Neural progenitor cell (in vitro differentiated cells): ENCODE results near the gene SCAPER. TPM values are rescaled to one million over a fixed set of nuclear protein-coding genes. Genes with fewer than 3 reads are reported as not detected.
"Not testable (repeated sequence)": the region's sequence is repeated elsewhere in the genome, so short reads cannot be mapped to it uniquely, and the experiment has no call there.

ENCODE experiments used
- DNase-seq: peaks from one replicate; pipeline ENCODE4 v3.0.0-alpha.2; 2016; ENCODE audit warnings: low spot score
- H2AFZ ChIP-seq: fragments of 200-600 bp; sonication (generic); replicated peaks from 2 replicates; pipeline ENCODE4 v1.6.1; 2016; ENCODE audit warnings: antibody characterized with exemption
- H3F3A ChIP-seq: fragments of 200-600 bp; sonication (generic); 2 replicates; pipeline ENCODE4 v1.6.1; 2016; ENCODE audit warnings: antibody characterized with exemption, low read depth
- H3K27ac ChIP-seq: fragments of 200-600 bp; sonication (generic); 2 replicates; pipeline ENCODE4 v1.5.1; 2016; ENCODE audit warnings: mild to moderate bottlenecking
- H3K27me3 ChIP-seq: fragments of 200-600 bp; sonication (generic); 2 replicates; pipeline ENCODE4 v1.6.1; 2016; ENCODE audit warnings: mild to moderate bottlenecking, moderate library complexity
- H3K36me3 ChIP-seq: fragments of 200-600 bp; sonication (generic); 2 replicates; pipeline ENCODE4 v1.5.1; 2016
- H3K4me1 ChIP-seq: fragments of 200-600 bp; sonication (generic); 2 replicates; pipeline ENCODE4 v1.6.1; 2016; ENCODE audit warnings: mixed run types
- H3K4me2 ChIP-seq: fragments of 200-600 bp; sonication (generic); 2 replicates; pipeline ENCODE4 v1.6.1; 2016
- H3K4me3 ChIP-seq: fragments of 200-600 bp; sonication (generic); 2 replicates; pipeline ENCODE4 v1.5.1; 2016
- H3K79me2 ChIP-seq: fragments of 200-600 bp; sonication (generic); 2 replicates; pipeline ENCODE4 v1.6.1; 2016; ENCODE audit warnings: low read depth
- H3K9ac ChIP-seq: fragments of 200-600 bp; sonication (generic); 2 replicates; pipeline ENCODE4 v1.6.1; 2016
- H3K9me3 ChIP-seq: fragments of 200-600 bp; sonication (generic); 2 replicates; pipeline ENCODE4 v1.5.1; 2016; ENCODE audit warnings: low read depth
- H4K20me1 ChIP-seq: fragments of 200-600 bp; sonication (generic); 2 replicates; pipeline ENCODE4 v1.6.1; 2016; ENCODE audit warnings: low read depth
- H3K27ac Mint-ChIP-seq: 3 replicates; pipeline ENCODE4 v1.8.0; 2021; ENCODE audit warnings: mixed read lengths
- H3K27me3 Mint-ChIP-seq: 2 replicates; pipeline ENCODE4 v1.8.0; 2022; ENCODE audit warnings: low read depth, mild to moderate bottlenecking, inconsistent platforms, moderate library complexity, mixed read lengths; ENCODE audit not compliant: insufficient read depth
- H3K36me3 Mint-ChIP-seq: 3 replicates; pipeline ENCODE4 v1.8.0; 2021; ENCODE audit warnings: mixed read lengths
- H3K4me1 Mint-ChIP-seq: 3 replicates; pipeline ENCODE4 v1.8.0; 2021; ENCODE audit warnings: mixed read lengths
- H3K4me3 Mint-ChIP-seq: 3 replicates; pipeline ENCODE4 v1.8.0; 2021; ENCODE audit warnings: mild to moderate bottlenecking, moderate library complexity, mixed read lengths
- H3K9me3 Mint-ChIP-seq: 3 replicates; pipeline ENCODE4 v1.8.0; 2020; ENCODE audit warnings: mixed read lengths
- EZH2 ChIP-seq: fragments of 200-600 bp; sonication (generic); IDR thresholded peaks from 2 replicates; pipeline ENCODE4 v1.6.1; 2017; ENCODE audit warnings: antibody characterized with exemption, mild to moderate bottlenecking, moderate library complexity
- EZH2phosphoT487 ChIP-seq: fragments of 200-600 bp; sonication (generic); IDR thresholded peaks from 2 replicates; pipeline ENCODE4 v1.6.1; 2017; ENCODE audit warnings: antibody characterized with exemption
- total RNA-seq: library from RNA; depleted of rRNA; stranded (reverse); fragments of >200 nt; gene quantifications from 2 replicates; pipeline ENCODE4 v1.2.3, GENCODE V29; 2015; ENCODE audit warnings: low replicate concordance
- TF ChIP-seq, protein P1 (sequence below): fragments of 200-600 bp; sonication (generic); IDR thresholded peaks from 2 replicates; pipeline ENCODE4 v1.5.1; 2017; ENCODE audit warnings: antibody characterized with exemption, mild to moderate bottlenecking

SCAPER gene
- total RNA-seq, 1 donor from 2014 or later: 20.4 TPM

DNA sequence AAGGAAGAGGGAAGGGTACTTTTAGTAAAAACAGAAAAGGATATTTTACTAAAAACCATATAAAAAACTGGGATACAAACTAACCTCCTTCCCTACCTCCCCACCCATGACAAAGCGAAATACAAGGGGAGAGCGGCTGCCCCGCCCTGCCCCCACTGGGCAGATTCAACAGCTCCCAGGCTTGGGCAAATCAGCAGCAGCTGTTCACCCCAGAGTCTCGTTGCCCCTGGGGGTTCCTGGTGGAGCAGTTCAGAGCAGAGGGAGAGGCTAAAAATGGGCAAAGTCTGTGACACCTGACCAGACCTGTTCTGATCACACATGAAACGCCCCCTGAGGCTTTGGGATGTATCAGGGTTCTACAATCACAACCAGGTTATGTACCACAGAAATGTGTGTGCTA is 591.4 kb downstream of the SCAPER start:
- Histone ChIP-seq H3F3A (no peaks in the 10 kb centered on the region), H3K9ac (no peak overlapping the region), H3K79me2 (peaks cover 24% of the 10 kb centered on the region), H2AFZ (no peak overlapping the region), H3K27ac (no peak overlapping the region), H3K4me1 (peaks cover 5% of the 10 kb centered on the region), H3K4me2 (no peak overlapping the region), H3K4me3 (no peak overlapping the region), H3K27me3 (no peaks in the 10 kb centered on the region), H4K20me1 (peaks cover 3% of the 10 kb centered on the region), H3K36me3 (no peaks in the 10 kb centered on the region), H3K9me3 (no peaks in the 10 kb centered on the region)
- peaks cover 10% of the 10 kb centered on the region for H3K4me1 Mint-ChIP-seq
- no peak overlapping the region for H3K27ac Mint-ChIP-seq
- no peak for DNase-seq
- H3K36me3 Mint-ChIP-seq: peaks cover 2% of the 10 kb centered on the region
- H3K4me3 Mint-ChIP-seq: no peak overlapping the region
- H3K9me3 Mint-ChIP-seq: no peaks in the 10 kb centered on the region
- peaks cover 4% of the 10 kb centered on the region for H3K27me3 Mint-ChIP-seq
- TF ChIP-seq, protein P1, sequence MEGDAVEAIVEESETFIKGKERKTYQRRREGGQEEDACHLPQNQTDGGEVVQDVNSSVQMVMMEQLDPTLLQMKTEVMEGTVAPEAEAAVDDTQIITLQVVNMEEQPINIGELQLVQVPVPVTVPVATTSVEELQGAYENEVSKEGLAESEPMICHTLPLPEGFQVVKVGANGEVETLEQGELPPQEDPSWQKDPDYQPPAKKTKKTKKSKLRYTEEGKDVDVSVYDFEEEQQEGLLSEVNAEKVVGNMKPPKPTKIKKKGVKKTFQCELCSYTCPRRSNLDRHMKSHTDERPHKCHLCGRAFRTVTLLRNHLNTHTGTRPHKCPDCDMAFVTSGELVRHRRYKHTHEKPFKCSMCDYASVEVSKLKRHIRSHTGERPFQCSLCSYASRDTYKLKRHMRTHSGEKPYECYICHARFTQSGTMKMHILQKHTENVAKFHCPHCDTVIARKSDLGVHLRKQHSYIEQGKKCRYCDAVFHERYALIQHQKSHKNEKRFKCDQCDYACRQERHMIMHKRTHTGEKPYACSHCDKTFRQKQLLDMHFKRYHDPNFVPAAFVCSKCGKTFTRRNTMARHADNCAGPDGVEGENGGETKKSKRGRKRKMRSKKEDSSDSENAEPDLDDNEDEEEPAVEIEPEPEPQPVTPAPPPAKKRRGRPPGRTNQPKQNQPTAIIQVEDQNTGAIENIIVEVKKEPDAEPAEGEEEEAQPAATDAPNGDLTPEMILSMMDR: no peak
- TF ChIP-seq EZH2: no peak
- TF ChIP-seq EZH2phosphoT487: no peak

DNA sequence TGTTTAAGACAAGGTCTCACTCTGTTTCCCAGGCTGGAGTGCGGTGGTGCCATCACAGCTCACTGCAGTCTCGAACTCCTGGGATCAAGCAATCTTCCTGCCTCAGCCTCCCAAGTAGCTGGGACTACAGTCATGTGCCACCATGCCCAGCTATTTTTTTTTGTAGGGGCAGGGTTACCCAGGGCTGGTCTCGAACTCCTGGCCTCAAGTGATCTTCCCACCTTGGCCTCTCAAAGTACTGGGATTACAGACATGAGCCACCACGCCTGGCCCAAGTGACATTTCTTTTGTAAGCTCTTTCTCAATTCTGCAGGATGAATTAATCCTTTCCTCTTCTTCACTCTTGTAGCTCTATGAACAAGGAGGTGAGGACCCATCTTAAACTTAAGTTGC is 592.0 kb downstream of the SCAPER start:
- H3K9ac ChIP-seq, H3K4me3 Mint-ChIP-seq, H3K27me3 ChIP-seq, H3K27me3 Mint-ChIP-seq, H3K27ac ChIP-seq, H4K20me1 ChIP-seq, H3K9me3 ChIP-seq, H2AFZ ChIP-seq, DNase-seq, H3K4me1 ChIP-seq, H3F3A ChIP-seq, H3K4me2 ChIP-seq, H3K36me3 ChIP-seq, H3K36me3 Mint-ChIP-seq, H3K4me3 ChIP-seq, H3K27ac Mint-ChIP-seq, H3K9me3 Mint-ChIP-seq: not testable (repeated sequence)
- peaks cover 30% of the 10 kb centered on the region for H3K79me2 ChIP-seq
- peaks cover 10% of the 10 kb centered on the region for H3K4me1 Mint-ChIP-seq

DNA sequence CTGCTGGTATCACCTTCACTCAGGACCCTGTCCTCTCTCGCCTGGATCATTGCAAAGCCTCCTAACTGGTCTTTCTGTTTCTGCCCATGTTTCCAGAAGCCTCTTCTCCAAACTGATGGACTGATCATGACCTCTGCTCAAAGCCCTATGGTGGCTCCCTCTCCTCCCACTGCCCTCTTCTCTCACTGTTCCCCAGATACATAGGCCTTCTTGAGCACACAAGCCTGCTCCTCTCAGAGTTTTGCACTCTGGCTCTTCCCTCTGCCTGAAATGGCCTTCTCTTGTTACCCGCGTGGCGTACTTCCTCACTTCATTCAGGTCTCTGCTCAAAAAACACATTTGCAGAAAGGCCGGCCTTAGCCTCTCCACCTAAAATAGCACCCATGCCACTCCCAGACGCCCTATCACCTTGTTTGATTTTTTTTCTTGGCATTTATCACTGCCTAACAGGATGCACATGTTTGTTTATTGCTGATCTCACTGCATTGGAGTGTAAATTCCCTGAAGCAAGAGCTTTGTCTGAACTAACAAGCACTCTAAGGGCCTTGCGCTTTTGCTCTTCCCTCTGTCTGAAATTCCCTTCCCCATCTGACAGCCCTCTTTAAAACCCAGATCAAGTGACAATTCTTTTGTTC is 592.5 kb downstream of the SCAPER start:
- H3K79me2 ChIP-seq: peaks cover 35% of the 10 kb centered on the region
- no peak overlapping the region for H3K4me3 ChIP-seq
- no peak overlapping the region for H3K9ac ChIP-seq
- no peak for DNase-seq
- no peaks in the 10 kb centered on the region for H3K36me3 ChIP-seq
- peaks cover 4% of the 10 kb centered on the region for H3K27me3 Mint-ChIP-seq
- no peak for TF ChIP-seq EZH2phosphoT487
- TF ChIP-seq, protein P1: no peak
- TF ChIP-seq EZH2: no peak
- peak overlapping the region; percentile 11 for H3K4me3 Mint-ChIP-seq
- peaks cover 10% of the 10 kb centered on the region for H3K4me1 Mint-ChIP-seq
- H3K27ac ChIP-seq: no peak overlapping the region
- peaks cover 7% of the 10 kb centered on the region for H3K36me3 Mint-ChIP-seq
- no peaks in the 10 kb centered on the region for H3K9me3 ChIP-seq
- H3K4me2 ChIP-seq: no peak overlapping the region
- H4K20me1 ChIP-seq: peaks cover 3% of the 10 kb centered on the region
- no peaks in the 10 kb centered on the region for H3K9me3 Mint-ChIP-seq
- H3F3A ChIP-seq: no peaks in the 10 kb centered on the region
- H2AFZ ChIP-seq: no peak overlapping the region
- H3K27ac Mint-ChIP-seq: no peak overlapping the region
- no peaks in the 10 kb centered on the region for H3K27me3 ChIP-seq
- H3K4me1 ChIP-seq: peaks cover 5% of the 10 kb centered on the region

DNA sequence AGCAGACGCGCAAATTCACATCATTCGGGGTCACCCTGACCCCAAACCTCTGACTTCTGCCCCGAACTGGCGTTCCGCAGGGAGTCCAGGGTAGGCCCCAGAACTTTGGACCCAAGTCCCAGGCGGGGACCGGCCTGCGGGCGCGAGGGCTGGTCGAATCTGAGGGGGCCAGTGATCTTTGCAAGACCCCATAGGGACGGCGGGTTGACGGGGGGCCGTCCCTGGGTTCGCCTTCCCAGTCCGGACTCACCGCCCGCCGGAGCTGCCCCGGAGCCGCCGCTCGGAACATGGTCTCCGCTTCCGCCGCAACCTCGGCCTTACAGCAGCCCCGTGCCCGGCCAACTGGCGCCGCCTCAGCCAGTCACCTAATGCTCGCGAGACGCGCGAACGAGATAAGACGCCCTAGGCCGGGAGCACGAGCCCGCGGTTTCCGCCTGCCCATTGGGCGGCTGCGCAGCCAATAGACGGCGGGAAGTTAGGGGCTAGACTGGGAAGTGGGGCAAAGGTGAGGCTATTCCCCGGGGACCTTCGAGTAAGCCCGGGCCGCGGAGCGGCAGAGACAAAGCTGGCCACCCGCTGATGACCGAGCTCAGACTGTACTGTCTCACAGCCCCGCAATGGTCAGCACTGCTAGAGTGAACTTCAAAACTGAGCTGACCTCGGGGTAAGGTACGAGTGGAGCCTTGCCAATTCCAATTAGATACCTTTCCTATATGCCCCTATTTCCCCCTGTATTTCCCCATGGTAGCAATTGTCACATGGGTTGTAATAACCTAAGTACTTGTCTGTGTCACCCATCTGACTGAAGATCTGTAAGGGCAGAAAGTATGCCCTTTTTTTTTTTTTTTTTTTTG is 593.8 kb downstream of the SCAPER start, which contains the start of gene ETFA:
Gene ETFA, minus strand, starts transcription at position 370 of the 854 bp plus-strand sequence. Its CDS starts 81 bp downstream, at position 289.
- Mint-ChIP-seq H3K27ac (no peak within 1 kb of the TSS), H3K4me1 (peaks cover 10% of the 10 kb centered on the region), H3K9me3 (no peaks in the 10 kb centered on the region), H3K4me3 (peak within 1 kb of the TSS; percentile 93), H3K36me3 (peaks cover 7% of the 10 kb centered on the region), H3K27me3 (peaks cover 4% of the 10 kb centered on the region)
- no peaks in the 10 kb centered on the region for H3K27me3 ChIP-seq
- H3K79me2 ChIP-seq: peaks cover 48% of the 10 kb centered on the region
- H3F3A ChIP-seq: no peaks in the 10 kb centered on the region
- H3K4me3 ChIP-seq: peak within 1 kb of the TSS; percentile 80
- H4K20me1 ChIP-seq: peaks cover 3% of the 10 kb centered on the region
- H3K27ac ChIP-seq: no peak within 1 kb of the TSS
- H3K4me2 ChIP-seq: peak within 1 kb of the TSS; percentile 91
- no peaks in the 10 kb centered on the region for H3K9me3 ChIP-seq
- TF ChIP-seq, protein P1: no peak
- no peak for TF ChIP-seq EZH2
- TF ChIP-seq EZH2phosphoT487: no peak
- H3K9ac ChIP-seq: peak within 1 kb of the TSS; percentile 80
- peak; percentile 97 for DNase-seq
- peak within 1 kb of the TSS; percentile 80 for H2AFZ ChIP-seq
- H3K4me1 ChIP-seq: peaks cover 5% of the 10 kb centered on the region
- no peaks in the 10 kb centered on the region for H3K36me3 ChIP-seq
